ENCODE data around the gene RAG2.

RAG2 gene

GRCh38 chr11:36598051-36598450 is at the start of gene RAG2:
Gene RAG2, minus strand, starts transcription at chr11:36598236. Its CDS starts 4,068 bp downstream, at chr11:36594168.
- DNase-seq (ENCODE audit: low read depth) = no peak
- H3K4me3 ChIP-seq (ENCODE audit: low read depth, low read length) = no peak within 1 kb of the TSS

GRCh38 chr11:36638556-36638955 is 40.5 kb upstream of the RAG2 start:
- DNase-seq (ENCODE audit: low read depth) = no peak
- no peak overlapping the region for H3K4me3 ChIP-seq (ENCODE audit: low read depth, low read length)

GRCh38 chr11:36635066-36635862 is 37.2 kb upstream of the RAG2 start:
- no peak for DNase-seq (ENCODE audit: low read depth)
- no peak overlapping the region for H3K4me3 ChIP-seq (ENCODE audit: low read depth, low read length)

GRCh38 chr11:36631774-36632173 is 33.7 kb upstream of the RAG2 start:
- no peak overlapping the region for H3K4me3 ChIP-seq (ENCODE audit: low read depth, low read length)
- DNase-seq (ENCODE audit: low read depth) = no peak

- H3K4me3 ChIP-seq (ENCODE audit: low read depth, low read length) = no peak overlapping the region
- DNase-seq (ENCODE audit: low read depth) = no peak
Measured at GRCh38 chr11:36628765-36629244, 30.8 kb upstream of the RAG2 start.

GRCh38 chr11:36628141-36628540 is 30.1 kb upstream of the RAG2 start:
- no peak for DNase-seq (ENCODE audit: low read depth)
- H3K4me3 ChIP-seq (ENCODE audit: low read depth, low read length) = no peak overlapping the region

- no peak for DNase-seq (ENCODE audit: low read depth)
- no peak overlapping the region for H3K4me3 ChIP-seq (ENCODE audit: low read depth, low read length)
Measured at GRCh38 chr11:36627471-36627870, 29.4 kb upstream of the RAG2 start.

GRCh38 chr11:36627006-36627405 is 29.0 kb upstream of the RAG2 start:
- H3K4me3 ChIP-seq (ENCODE audit: low read depth, low read length) = no peak overlapping the region
- DNase-seq (ENCODE audit: low read depth) = no peak

- no peak for DNase-seq (ENCODE audit: low read depth)
- H3K4me3 ChIP-seq (ENCODE audit: low read depth, low read length) = no peak overlapping the region
Measured at GRCh38 chr11:36623494-36623893, 25.5 kb upstream of the RAG2 start.

GRCh38 chr11:36622431-36623136 is 24.5 kb upstream of the RAG2 start:
- DNase-seq (ENCODE audit: low read depth) = no peak
- H3K4me3 ChIP-seq (ENCODE audit: low read depth, low read length) = no peak overlapping the region

- no peak for DNase-seq (ENCODE audit: low read depth)
Measured at GRCh38 chr11:36620246-36620645, 22.2 kb upstream of the RAG2 start.

GRCh38 chr11:36619502-36619901 is 21.5 kb upstream of the RAG2 start:
- no peak for DNase-seq (ENCODE audit: low read depth)
- H3K4me3 ChIP-seq (ENCODE audit: low read depth, low read length) = no peak overlapping the region

More at GRCh38 chr11:36620246-36620645, 22.2 kb upstream of the RAG2 start:
- H3K4me3 ChIP-seq (ENCODE audit: low read depth, low read length) = no peak overlapping the region

- DNase-seq (ENCODE audit: low read depth) = no peak
- H3K4me3 ChIP-seq (ENCODE audit: low read depth, low read length) = no peak overlapping the region
Measured at GRCh38 chr11:36618363-36619047, 20.5 kb upstream of the RAG2 start.

- no peak overlapping the region for H3K4me3 ChIP-seq (ENCODE audit: low read depth, low read length)
Measured at GRCh38 chr11:36617543-36618362, 19.7 kb upstream of the RAG2 start.

GRCh38 chr11:36615826-36616225 is 17.8 kb upstream of the RAG2 start:
- DNase-seq (ENCODE audit: low read depth) = no peak
- no peak overlapping the region for H3K4me3 ChIP-seq (ENCODE audit: low read depth, low read length)

More at GRCh38 chr11:36617543-36618362, 19.7 kb upstream of the RAG2 start:
- no peak for DNase-seq (ENCODE audit: low read depth)

GRCh38 chr11:36609383-36609782 is 11.3 kb upstream of the RAG2 start:
- no peak for DNase-seq (ENCODE audit: low read depth)
- no peak overlapping the region for H3K4me3 ChIP-seq (ENCODE audit: low read depth, low read length)

- no peak overlapping the region for H3K4me3 ChIP-seq (ENCODE audit: low read depth, low read length)
- DNase-seq (ENCODE audit: low read depth) = no peak
Measured at GRCh38 chr11:36608491-36609199, 10.6 kb upstream of the RAG2 start.
